K562 (cell line): ENCODE data around the gene RACK1. TPM values are rescaled to one million over a fixed set of nuclear protein-coding genes. Genes with fewer than 3 reads are reported as not detected.

Experiments
- ELF1 ChIP-seq: fragments of 200-800 bp; sonication (Bioruptor generic); IDR thresholded peaks from 2 replicates; pipeline ENCODE4 v1.6.1; 2016; ENCODE audit warnings: missing genetic modification characterization, missing compliant biosample characterization
- GTF2B ChIP-seq: IDR thresholded peaks from 2 replicates; pipeline ENCODE4 v1.6.1; 2011; ENCODE audit not compliant: insufficient read length; ENCODE audit errors: extremely low read depth
- IRF9 ChIP-seq: fragments of 450-650 bp; IDR thresholded peaks from 2 replicates; pipeline ENCODE4 v1.6.1; 2016; ENCODE audit warnings: missing biosample characterization, missing genetic modification characterization
- KDM2B ChIP-seq: fragments of 250-450 bp; sonication (Bioruptor Pico); IDR thresholded peaks from 2 replicates; pipeline ENCODE4 v1.8.0; 2021; ENCODE audit warnings: mild to moderate bottlenecking, moderate library complexity
- NFIC ChIP-seq: fragments of 450-650 bp; IDR thresholded peaks from 2 replicates; pipeline ENCODE4 v1.6.1; 2017; ENCODE audit warnings: mild to moderate bottlenecking, inconsistent platforms
- NKRF ChIP-seq: fragments of 450-650 bp; IDR thresholded peaks from 2 replicates; pipeline ENCODE4 v1.6.1; 2016; ENCODE audit warnings: borderline replicate concordance
- NRF1 ChIP-seq, 2 experiments: fragments of 450-650 bp; IDR thresholded peaks in 1 of 2; conservative IDR thresholded peaks in 1 of 2; 2 replicates each; pipeline ENCODE4 v1.6.1; 2014; ENCODE audit warnings: mild to moderate bottlenecking in 2 of 2
- RCOR1 ChIP-seq, 2 experiments: IDR thresholded peaks; 2 replicates each; pipeline ENCODE4 v1.6.1; 2012; ENCODE audit warnings: low read depth in 2 of 2, low read length in 2 of 2, borderline replicate concordance in 1 of 2, improper control_type of control experiment in 1 of 2
- RHOXF2B ChIP-seq: fragments of 250-450 bp; sonication (Bioruptor Pico); conservative IDR thresholded peaks from 2 replicates; pipeline ENCODE4 v1.5.1; 2021
- STAG1 ChIP-seq: sonication (generic); formaldehyde crosslinking; IDR thresholded peaks from 2 replicates; pipeline ENCODE4 v1.5.0; 2020; ENCODE audit warnings: missing genetic modification reagents, borderline replicate concordance
- SUPT5H ChIP-seq: fragments of 450-650 bp; IDR thresholded peaks from 2 replicates; pipeline ENCODE4 v1.6.1; 2016
- polyA plus RNA-seq, 8 experiments: library from polyadenylated mRNA; depleted of rRNA in 4 of 8; stranded (reverse) in 5 of 8; unstranded in 3 of 8; fragments of >200 nt; fragmentation: Nextera tagmentation in 2 of 8; fragmentation: Illumina TruSeq in 1 of 8; extraction: Ambion mirVana in 2 of 8; extraction: Trizol in 1 of 8; gene quantifications; 2 replicates each; pipeline versions ENCODE4 v1.2.1 to v1.2.3, GENCODE V29; 2011 to 2014; ENCODE audit warnings: inconsistent platforms in 1 of 8, missing spikeins in 1 of 8
- total RNA-seq, 7 experiments: library from RNA; depleted of rRNA in 6 of 7; stranded (reverse); fragments of >200 nt in 6 of 7; fragmentation: Illumina TruSeq in 2 of 7; extraction: Trizol in 2 of 7; gene quantifications; 2 replicates each; pipeline versions ENCODE4 v1.2.1 to v1.2.3, GENCODE V29; 2011 to 2021; ENCODE audit warnings: low replicate concordance in 1 of 7
- TF ChIP-seq, protein P1 (sequence below), 2 experiments: fragments of 450-650 bp in 1 of 2; sonication (generic) in 1 of 2; formaldehyde crosslinking in 1 of 2; IDR thresholded peaks; 2 replicates each; pipeline versions ENCODE4 v1.7.1 to v1.9.0; 2016 to 2022; ENCODE audit warnings: inconsistent platforms in 1 of 2, mild to moderate bottlenecking in 1 of 2, missing genetic modification reagents in 1 of 2

Gene RACK1
- total and polyA plus RNA-seq, 9 of the 15 experiments (the other 6 are each of a cell fraction or from before 2014, with no cell fraction given) = 2,303 to 5,311 (median 3,833) TPM

DNA sequence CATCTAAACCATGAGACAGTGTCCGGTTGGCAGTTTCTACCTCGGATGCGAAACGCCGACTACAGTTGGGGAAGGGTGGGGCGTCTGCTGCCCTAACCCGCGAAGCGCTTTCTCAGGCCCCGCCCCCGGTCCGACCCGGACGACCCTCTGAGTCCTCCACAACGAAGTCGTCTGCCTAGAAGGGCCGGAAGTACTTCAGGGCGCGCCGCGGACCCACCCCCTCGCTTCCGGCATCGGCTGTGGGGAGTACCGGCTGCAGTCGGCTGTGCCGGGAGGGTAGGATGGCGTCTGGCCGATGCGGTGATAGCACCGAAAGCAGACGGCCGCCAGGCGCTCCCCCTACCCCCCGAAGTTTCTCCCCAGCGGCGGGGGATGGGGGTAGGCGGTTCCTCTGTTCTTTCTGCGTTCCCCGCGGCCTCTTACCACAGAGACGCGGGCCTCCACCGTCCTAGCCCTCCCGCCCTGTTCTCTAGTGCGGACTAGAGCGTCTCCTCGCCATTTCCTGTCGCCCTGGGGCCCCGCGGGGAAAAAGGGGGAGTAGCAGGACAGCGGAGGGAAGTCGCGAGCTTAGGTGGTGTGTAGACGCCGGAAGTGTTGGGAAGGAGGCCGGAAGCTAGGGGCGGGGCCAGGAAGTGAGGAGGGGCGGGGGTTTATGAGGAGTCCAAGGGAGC is 20.5 kb downstream of the RACK1 start, which contains the start of gene TRIM41 (continued):
- no peak for TF ChIP-seq STAG1
- TF ChIP-seq NRF1 (conservative IDR thresholded peaks at IDR 0.05 in 1 of 2, IDR thresholded peaks at IDR 0.05 in 1 of 2) = peak in 1 of 2 experiments; percentile 37; a peak in 2 of 4 replicates
- no peak for TF ChIP-seq RHOXF2B (CRISPR knock-in tag)
- no peak for TF ChIP-seq GTF2B
- peak in 1 of 2 experiments; percentile 40; a peak in 2 of 4 replicates for TF ChIP-seq RCOR1 (IDR thresholded peaks at IDR 0.05; ENCODE audit: borderline replicate concordance in 1 of 2, low read depth in 2 of 2, low read length in 2 of 2)
- no peak for TF ChIP-seq IRF9
- no peak for TF ChIP-seq KDM2B
- TF ChIP-seq NFIC = peak; percentile 13; the same call in 1 of the 2 replicates
- TF ChIP-seq SUPT5H = peak; percentile 98
- TF ChIP-seq, protein P1, sequence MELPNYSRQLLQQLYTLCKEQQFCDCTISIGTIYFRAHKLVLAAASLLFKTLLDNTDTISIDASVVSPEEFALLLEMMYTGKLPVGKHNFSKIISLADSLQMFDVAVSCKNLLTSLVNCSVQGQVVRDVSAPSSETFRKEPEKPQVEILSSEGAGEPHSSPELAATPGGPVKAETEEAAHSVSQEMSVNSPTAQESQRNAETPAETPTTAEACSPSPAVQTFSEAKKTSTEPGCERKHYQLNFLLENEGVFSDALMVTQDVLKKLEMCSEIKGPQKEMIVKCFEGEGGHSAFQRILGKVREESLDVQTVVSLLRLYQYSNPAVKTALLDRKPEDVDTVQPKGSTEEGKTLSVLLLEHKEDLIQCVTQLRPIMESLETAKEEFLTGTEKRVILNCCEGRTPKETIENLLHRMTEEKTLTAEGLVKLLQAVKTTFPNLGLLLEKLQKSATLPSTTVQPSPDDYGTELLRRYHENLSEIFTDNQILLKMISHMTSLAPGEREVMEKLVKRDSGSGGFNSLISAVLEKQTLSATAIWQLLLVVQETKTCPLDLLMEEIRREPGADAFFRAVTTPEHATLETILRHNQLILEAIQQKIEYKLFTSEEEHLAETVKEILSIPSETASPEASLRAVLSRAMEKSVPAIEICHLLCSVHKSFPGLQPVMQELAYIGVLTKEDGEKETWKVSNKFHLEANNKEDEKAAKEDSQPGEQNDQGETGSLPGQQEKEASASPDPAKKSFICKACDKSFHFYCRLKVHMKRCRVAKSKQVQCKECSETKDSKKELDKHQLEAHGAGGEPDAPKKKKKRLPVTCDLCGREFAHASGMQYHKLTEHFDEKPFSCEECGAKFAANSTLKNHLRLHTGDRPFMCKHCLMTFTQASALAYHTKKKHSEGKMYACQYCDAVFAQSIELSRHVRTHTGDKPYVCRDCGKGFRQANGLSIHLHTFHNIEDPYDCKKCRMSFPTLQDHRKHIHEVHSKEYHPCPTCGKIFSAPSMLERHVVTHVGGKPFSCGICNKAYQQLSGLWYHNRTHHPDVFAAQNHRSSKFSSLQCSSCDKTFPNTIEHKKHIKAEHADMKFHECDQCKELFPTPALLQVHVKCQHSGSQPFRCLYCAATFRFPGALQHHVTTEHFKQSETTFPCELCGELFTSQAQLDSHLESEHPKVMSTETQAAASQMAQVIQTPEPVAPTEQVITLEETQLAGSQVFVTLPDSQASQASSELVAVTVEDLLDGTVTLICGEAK (IDR thresholded peaks at IDR 0.05) = peak; percentile 99
- TF ChIP-seq, protein P1 (CRISPR knock-in tag; IDR thresholded peaks at IDR 0.05) = no peak
- TF ChIP-seq ELF1 (tag) = peak; percentile 95
- peak; percentile 86 for TF ChIP-seq NKRF
